Neuronal stem cell (in vitro differentiated cells): ENCODE measurements around the gene GDPD5.

Experiments used
- DNase-seq: peaks from one replicate; pipeline ENCODE4 v3.0.0-alpha.2; 2013; ENCODE audit warnings: low spot score
- H2AFZ ChIP-seq: one replicate; pipeline ENCODE4 v1.6.1; 2013; ENCODE audit warnings: mild to moderate bottlenecking, low read length, inconsistent platforms
- H2AK5ac ChIP-seq: 2 replicates; pipeline ENCODE4 v1.6.1; 2013; ENCODE audit warnings: low read depth, mild to moderate bottlenecking, inconsistent platforms, low read length, moderate library complexity, mixed read lengths
- H2BK120ac ChIP-seq: 2 replicates; pipeline ENCODE4 v1.6.1; 2013; ENCODE audit warnings: low read depth, mild to moderate bottlenecking, inconsistent platforms, low read length, moderate library complexity, mixed read lengths
- H2BK12ac ChIP-seq: one replicate; pipeline ENCODE4 v1.6.1; 2013; ENCODE audit warnings: low read length, inconsistent platforms
- H2BK15ac ChIP-seq: 2 replicates; pipeline ENCODE4 v1.6.1; 2013; ENCODE audit warnings: mild to moderate bottlenecking, low read length, inconsistent platforms, mixed read lengths
- H2BK5ac ChIP-seq: one replicate; pipeline ENCODE4 v1.6.1; 2013; ENCODE audit warnings: inconsistent platforms, mild to moderate bottlenecking, low read length, moderate library complexity
- H3K14ac ChIP-seq: one replicate; pipeline ENCODE4 v1.6.1; 2013; ENCODE audit warnings: low read length, inconsistent platforms
- H3K18ac ChIP-seq: 2 replicates; pipeline ENCODE4 v1.6.1; 2013; ENCODE audit warnings: low read length, inconsistent platforms
- H3K23ac ChIP-seq: 2 replicates; pipeline ENCODE4 v1.6.1; 2013; ENCODE audit warnings: low read depth, mild to moderate bottlenecking, mixed read lengths, low read length, inconsistent platforms; ENCODE audit not compliant: poor library complexity
- H3K27ac ChIP-seq: replicated peaks from 3 replicates; pipeline ENCODE4 v1.5.1; 2013; ENCODE audit warnings: low read length, inconsistent platforms
- H3K27me3 ChIP-seq, 3 experiments: 2 replicates each; pipeline ENCODE4 v1.6.1; 2013; ENCODE audit warnings: low read length in 3 of 3, mild to moderate bottlenecking in 2 of 3, inconsistent platforms in 1 of 3, low read depth in 1 of 3, mixed read lengths in 1 of 3, moderate library complexity in 1 of 3; ENCODE audit not compliant: control insufficient read depth in 3 of 3, insufficient read depth in 3 of 3
- H3K36me3 ChIP-seq, 2 donors: replicated peaks in 1 of 2; 2 replicates each; pipeline ENCODE4 v1.6.1; 2013; ENCODE audit warnings: low read length in 2 of 2; ENCODE audit not compliant: control insufficient read depth in 2 of 2, insufficient read depth in 2 of 2
- H3K4ac ChIP-seq: 2 replicates; pipeline ENCODE4 v1.6.1; 2013; ENCODE audit warnings: inconsistent platforms, mild to moderate bottlenecking, low read length, moderate library complexity
- H3K4me1 ChIP-seq, 2 donors: 1 replicate in 1 of 2; 2 replicates in 1 of 2; pipeline ENCODE4 v1.6.1; 2013; ENCODE audit warnings: low read length in 2 of 2, low read depth in 1 of 2; ENCODE audit not compliant: control insufficient read depth in 2 of 2, insufficient read depth in 1 of 2
- H3K4me2 ChIP-seq: one replicate; pipeline ENCODE4 v1.6.1; 2013; ENCODE audit warnings: mild to moderate bottlenecking, low read length, inconsistent platforms; ENCODE audit not compliant: insufficient read depth, poor library complexity, severe bottlenecking
- H3K4me3 ChIP-seq, 2 donors: 2 replicates each; pipeline ENCODE4 v1.5.1; 2013; ENCODE audit warnings: low read length in 2 of 2, mild to moderate bottlenecking in 2 of 2, inconsistent platforms in 1 of 2, moderate library complexity in 1 of 2
- H3K79me1 ChIP-seq: one replicate; pipeline ENCODE4 v1.6.1; 2013; ENCODE audit warnings: low read depth, mild to moderate bottlenecking, inconsistent platforms, low read length, moderate library complexity
- H3K9ac ChIP-seq: one replicate; pipeline ENCODE4 v1.6.1; 2013; ENCODE audit warnings: mild to moderate bottlenecking, low read depth, low read length, inconsistent platforms; ENCODE audit not compliant: poor library complexity
- H3K9me3 ChIP-seq, 2 donors: replicated peaks in 1 of 2; 2 replicates each; pipeline versions ENCODE3 to v1.6.1; 2013; ENCODE audit warnings: low read length in 2 of 2, mild to moderate bottlenecking in 2 of 2, inconsistent platforms in 1 of 2, low read depth in 1 of 2, mixed read lengths in 1 of 2, moderate library complexity in 1 of 2; ENCODE audit not compliant: control insufficient read depth in 2 of 2, insufficient read depth in 1 of 2
- H4K8ac ChIP-seq: one replicate; pipeline ENCODE4 v1.6.1; 2013; ENCODE audit warnings: low read depth, mild to moderate bottlenecking, inconsistent platforms, low read length, moderate library complexity
- H4K91ac ChIP-seq: one replicate; pipeline ENCODE4 v1.6.1; 2013; ENCODE audit warnings: low read length, low read depth, mild to moderate bottlenecking, inconsistent platforms; ENCODE audit not compliant: poor library complexity
- WGBS, 2 donors: extraction: QIAGEN DNeasy Blood & Tissue Kit; methylation state at CpG; one replicate each; pipeline ENCODE4 v1.1.7; 2013; ENCODE audit warnings: missing lambda C conversion rate in 2 of 2, mixed read lengths in 1 of 2; ENCODE audit not compliant: insufficient read length in 2 of 2, insufficient replicate concordance in 1 of 2; ENCODE audit errors: extremely low coverage in 2 of 2; 5-methylcytosine and 5-hydroxymethylcytosine counted together

Gene GDPD5

DNA sequence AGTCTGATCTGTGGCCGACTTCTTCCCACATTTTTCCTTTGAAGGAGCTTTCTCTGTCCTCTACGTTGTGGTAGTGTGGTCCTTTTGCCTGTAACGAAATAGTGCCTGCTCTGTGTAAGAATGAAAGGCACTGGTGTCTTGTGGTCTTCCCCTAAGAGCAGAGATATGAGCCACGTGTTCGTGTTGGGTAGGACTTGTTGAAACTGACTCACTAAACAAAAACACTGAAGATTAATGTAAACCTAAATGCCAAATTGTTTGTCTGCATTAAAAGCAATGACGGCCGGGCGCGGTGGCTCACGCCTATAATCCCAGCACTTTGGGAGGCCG lies 136.5 kb downstream of the GDPD5 start:
- Histone ChIP-seq H3K4me1 (peaks cover 0 to 2% of the 10 kb centered on the region in 2 donors), H3K9me3 (no peaks in the 10 kb centered on the region), H2BK15ac (no peak overlapping the region), H3K4ac (no peak overlapping the region), H2BK120ac (no peak overlapping the region), H4K91ac (no peak overlapping the region), H3K9ac (no peak overlapping the region), H3K36me3 (no peaks in the 10 kb centered on the region), H4K8ac (no peak overlapping the region), H3K14ac (no peak overlapping the region), H2BK12ac (no peak overlapping the region), H3K4me2 (no peak overlapping the region), H2AFZ (peak overlapping the region; percentile 76), H2BK5ac (no peak overlapping the region), H3K79me1 (no peaks in the 10 kb centered on the region), H3K4me3 (no peak overlapping the region), H3K18ac (no peak overlapping the region), H3K23ac (no peak overlapping the region), H3K27ac (no peak overlapping the region), H3K27me3 (peaks cover 0 to 10% (median 0%) of the 10 kb centered on the region in 3 experiments), H2AK5ac (no peak overlapping the region)
- DNase-seq: no peak
- no CpG with 5 or more reads among the region's 11 CpGs for WGBS, 2 donors

GRCh38 chr11:75388386-75389275 lies 137.1 kb downstream of the GDPD5 start:
- no peak overlapping the region for H3K4me3 ChIP-seq
- H3K27ac ChIP-seq: no peak overlapping the region
- WGBS, 2 donors: no CpG with 5 or more reads among the region's 9 CpGs

DNA sequence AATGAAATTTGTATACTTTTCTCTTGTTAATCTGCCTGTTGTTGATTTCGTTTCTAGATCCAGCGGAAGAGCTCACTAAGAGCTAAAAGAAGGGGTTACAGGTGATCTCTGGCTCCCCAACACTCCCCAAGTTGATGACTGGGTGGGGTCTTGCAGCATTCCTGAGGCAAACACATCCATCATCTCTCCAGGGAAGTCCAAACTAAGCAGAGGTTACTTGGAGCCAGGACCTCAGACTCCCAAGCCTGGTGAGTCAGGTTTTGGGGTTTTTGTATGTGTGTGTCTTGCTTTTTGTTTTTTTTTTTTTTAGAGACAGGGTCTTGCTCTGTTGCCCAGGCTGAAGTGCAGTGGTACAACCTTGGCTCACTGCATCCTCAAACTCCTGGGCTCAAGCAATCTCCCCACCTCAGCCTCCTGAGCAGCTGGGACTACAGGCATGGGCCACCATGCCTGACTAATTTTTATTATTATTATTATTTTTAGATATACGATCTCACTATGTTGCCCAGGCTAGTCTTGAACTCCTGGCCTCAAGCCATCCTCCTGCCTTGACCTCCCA lies 137.9 kb downstream of the GDPD5 start:
- no peaks in the 10 kb centered on the region for H3K9me3 ChIP-seq
- H2AK5ac ChIP-seq: no peak overlapping the region
- no peaks in the 10 kb centered on the region for H3K79me1 ChIP-seq
- no peak overlapping the region for H2BK5ac ChIP-seq
- no peak overlapping the region for H3K27ac ChIP-seq
- no peak overlapping the region for H2BK12ac ChIP-seq
- peak overlapping the region; percentile 75 for H2BK15ac ChIP-seq
- no peak overlapping the region for H3K23ac ChIP-seq
- no peak overlapping the region for H3K18ac ChIP-seq
- H3K4me3 ChIP-seq: no peak overlapping the region
- no peak overlapping the region for H3K4ac ChIP-seq
- WGBS, 2 donors: no CpG with 5 or more reads among the region's 3 CpGs
- DNase-seq: no peak
- no peak overlapping the region for H2AFZ ChIP-seq
- H3K27me3 ChIP-seq: peaks cover 0 to 7% (median 0%) of the 10 kb centered on the region in 3 experiments
- no peak overlapping the region for H4K91ac ChIP-seq
- no peak overlapping the region for H3K4me2 ChIP-seq
- H2BK120ac ChIP-seq: no peak overlapping the region
- no peak overlapping the region for H3K14ac ChIP-seq
- no peak overlapping the region for H4K8ac ChIP-seq
- H3K36me3 ChIP-seq: no peaks in the 10 kb centered on the region
- no peak overlapping the region for H3K9ac ChIP-seq
- H3K4me1 ChIP-seq: peaks cover 2 to 4% of the 10 kb centered on the region in 2 donors

More at GRCh38 chr11:75388386-75389275, 137.1 kb downstream of the GDPD5 start:
- peak overlapping the region; percentile 76 for H2AFZ ChIP-seq
- no peak overlapping the region for H2BK5ac ChIP-seq
- H3K9ac ChIP-seq: no peak overlapping the region
- no peaks in the 10 kb centered on the region for H3K36me3 ChIP-seq
- peaks cover 0 to 2% of the 10 kb centered on the region in 2 donors for H3K4me1 ChIP-seq
- H3K79me1 ChIP-seq: no peaks in the 10 kb centered on the region
- H3K18ac ChIP-seq: peak overlapping the region; percentile 86
- H2BK12ac ChIP-seq: peak overlapping the region; percentile 76
- no peak overlapping the region for H3K23ac ChIP-seq
- H3K4ac ChIP-seq: no peak overlapping the region
- peak overlapping the region; percentile 46 for H3K4me2 ChIP-seq
- H4K91ac ChIP-seq: no peak overlapping the region
- H3K27me3 ChIP-seq: peaks cover 0 to 7% (median 0%) of the 10 kb centered on the region in 3 experiments
- no peaks in the 10 kb centered on the region for H3K9me3 ChIP-seq
- no peak overlapping the region for H2AK5ac ChIP-seq
- H4K8ac ChIP-seq: no peak overlapping the region
- H3K14ac ChIP-seq: no peak overlapping the region
- H2BK15ac ChIP-seq: peak overlapping the region; percentile 75
- DNase-seq: peak; percentile 76
- H2BK120ac ChIP-seq: no peak overlapping the region

GRCh38 chr11:75386942-75387630 lies 138.7 kb downstream of the GDPD5 start:
- Histone ChIP-seq H3K36me3 (no peaks in the 10 kb centered on the region), H4K8ac (no peak overlapping the region), H3K4me2 (no peak overlapping the region), H3K18ac (no peak overlapping the region), H3K4ac (no peak overlapping the region), H2BK5ac (no peak overlapping the region), H3K14ac (no peak overlapping the region), H2BK12ac (no peak overlapping the region), H3K27ac (no peak overlapping the region), H3K27me3 (peaks cover 0 to 7% (median 0%) of the 10 kb centered on the region in 3 experiments), H2AK5ac (no peak overlapping the region), H3K4me3 (no peak overlapping the region), H3K79me1 (no peaks in the 10 kb centered on the region), H4K91ac (no peak overlapping the region), H3K4me1 (peaks cover 2 to 4% of the 10 kb centered on the region in 2 donors), H2BK120ac (no peak overlapping the region), H2AFZ (no peak overlapping the region), H3K23ac (no peak overlapping the region), H3K9me3 (no peaks in the 10 kb centered on the region), H3K9ac (no peak overlapping the region), H2BK15ac (no peak overlapping the region)
- DNase-seq: no peak
- WGBS, 2 donors: no CpG with 5 or more reads among the region's 3 CpGs
